Stimulated activated CD4-positive, alpha-beta T cell treated with anti-CD3 and anti-CD28 coated beads, Interleukin-1b, Interleukin-23, amount 100 ng/mL, for 4 hours (primary cell): Measurements from ENCODE around the gene CDK6.

Experiments
- DNase-seq, 2 donors: peaks; one replicate each; pipeline ENCODE4 v3.0.0-alpha.2; 2020; ENCODE audit warnings: low read depth in 2 of 2

Gene CDK6

DNA sequence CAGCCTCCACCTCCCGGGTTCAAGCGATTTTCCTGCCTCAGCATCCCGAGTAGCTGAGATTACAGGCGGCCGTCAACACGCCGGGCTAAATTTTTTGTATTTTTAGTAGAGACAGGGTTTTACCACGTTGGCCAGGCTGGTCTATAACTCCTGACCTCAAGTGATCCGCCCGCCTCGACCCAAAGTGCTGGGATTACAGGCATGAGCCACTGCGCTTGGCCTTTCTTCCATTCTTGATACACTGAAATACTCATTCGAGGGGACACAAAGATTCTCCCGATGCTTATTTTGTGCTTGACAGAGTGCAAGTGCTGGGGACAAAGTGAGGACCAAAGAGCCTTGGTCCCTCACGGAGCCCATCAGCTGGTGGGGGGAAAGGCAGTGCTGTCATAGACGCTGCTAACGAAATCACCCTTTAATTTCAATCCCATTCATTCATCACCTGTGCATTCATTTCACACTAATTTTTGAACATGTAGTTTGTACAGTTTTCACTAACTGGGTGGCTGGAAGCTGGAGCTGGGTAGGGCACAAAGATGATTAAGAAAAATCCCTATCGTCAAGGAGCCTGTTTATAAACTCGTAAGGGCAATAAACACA, 245.6 kb downstream of the CDK6 start:
- DNase-seq: no peak

DNA sequence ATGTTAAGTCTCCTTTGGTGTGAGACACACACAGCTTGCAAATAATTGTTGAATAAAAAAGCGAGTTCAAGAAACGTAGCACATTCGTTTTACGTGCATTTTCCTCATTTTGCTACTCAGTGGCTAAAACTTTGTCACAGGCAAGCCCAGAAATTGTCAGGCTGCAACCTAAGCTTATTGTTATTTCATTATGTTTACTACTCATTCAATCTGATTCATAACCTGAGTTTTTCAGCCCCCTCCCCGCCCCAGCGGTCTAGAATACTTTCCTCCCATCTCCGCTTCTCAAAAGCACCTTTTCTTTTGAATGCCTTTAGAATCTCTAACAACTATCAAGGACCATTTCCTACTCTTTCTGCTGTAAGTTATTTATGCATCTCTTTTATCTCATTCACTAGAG, 247.3 kb downstream of the CDK6 start:
- no peak for DNase-seq

DNA sequence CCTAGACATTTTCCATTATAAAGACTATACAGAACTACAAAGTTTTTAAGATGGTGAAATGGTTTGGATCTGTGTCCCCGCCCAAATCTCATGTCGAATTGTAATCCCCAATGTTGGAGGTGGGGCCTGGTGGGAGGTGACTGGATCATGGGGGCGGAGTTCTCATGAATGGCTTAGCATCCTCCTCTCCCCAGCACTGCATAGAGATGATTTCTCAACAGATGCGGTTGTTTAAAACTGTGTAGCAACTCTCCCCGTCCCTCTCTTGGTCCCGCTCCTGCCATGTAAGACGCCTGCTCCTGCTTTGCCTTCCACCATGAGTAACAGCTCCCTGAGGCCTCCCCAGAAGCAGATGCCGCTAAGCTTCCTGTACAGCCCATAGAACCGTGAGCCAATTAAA, 247.8 kb downstream of the CDK6 start:
- no peak for DNase-seq

DNA sequence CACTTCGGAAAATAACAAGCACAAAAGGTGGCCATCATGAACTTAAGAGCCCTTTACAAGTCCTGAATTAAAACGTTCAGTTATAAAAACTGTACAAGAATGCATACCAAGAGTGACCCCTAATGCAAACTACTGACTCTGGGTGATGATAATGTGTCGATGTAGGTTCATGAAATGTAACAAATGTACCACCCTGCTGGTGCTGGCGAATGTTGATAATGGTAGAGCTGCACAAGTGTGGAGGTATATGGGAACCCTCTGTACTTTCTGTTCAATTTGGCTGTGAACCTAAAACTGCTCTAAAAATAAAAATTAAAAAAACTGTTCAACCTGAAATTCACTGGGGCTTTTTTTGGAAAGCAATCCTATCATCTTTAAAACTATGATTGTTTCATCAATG, 249.5 kb downstream of the CDK6 start:
- no peak for DNase-seq

DNA sequence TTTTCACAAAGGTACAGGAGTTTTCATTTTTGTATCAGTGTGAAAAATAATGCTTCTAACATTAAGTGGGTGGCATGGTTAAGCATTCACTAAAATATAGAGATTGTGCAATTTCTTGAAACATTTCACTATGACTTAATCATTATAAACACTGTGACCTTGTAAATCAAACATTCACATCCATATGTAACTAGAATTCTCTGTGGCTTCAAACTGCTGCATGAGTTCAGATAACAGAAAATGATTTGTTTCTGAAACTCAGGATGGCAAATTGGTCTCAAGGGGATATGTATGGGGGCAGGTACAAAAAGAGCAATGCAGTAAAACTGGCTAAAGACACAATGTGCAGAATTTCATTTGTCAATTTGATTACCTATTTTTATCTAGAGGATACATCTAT, 250.0 kb downstream of the CDK6 start:
- DNase-seq: no peak

DNA sequence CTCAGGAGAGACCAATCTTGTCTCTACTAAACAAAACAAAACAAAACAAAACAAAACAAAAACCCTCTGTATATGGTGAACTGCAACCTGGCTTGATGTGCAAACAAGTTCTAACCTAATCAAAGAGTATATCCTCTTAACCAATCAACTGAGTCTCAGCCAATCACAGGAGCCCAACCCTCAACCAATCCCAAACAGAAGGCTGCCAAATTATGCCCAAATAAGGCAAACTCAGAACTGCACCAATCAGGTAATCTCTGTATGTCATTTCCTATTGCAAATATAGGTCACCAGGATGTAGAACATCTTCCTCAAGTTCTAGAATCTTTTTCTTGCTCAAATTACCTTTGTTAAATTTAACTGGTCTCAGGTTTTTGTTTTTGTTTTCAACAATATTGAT, 251.4 kb downstream of the CDK6 start:
- no peak for DNase-seq

DNA sequence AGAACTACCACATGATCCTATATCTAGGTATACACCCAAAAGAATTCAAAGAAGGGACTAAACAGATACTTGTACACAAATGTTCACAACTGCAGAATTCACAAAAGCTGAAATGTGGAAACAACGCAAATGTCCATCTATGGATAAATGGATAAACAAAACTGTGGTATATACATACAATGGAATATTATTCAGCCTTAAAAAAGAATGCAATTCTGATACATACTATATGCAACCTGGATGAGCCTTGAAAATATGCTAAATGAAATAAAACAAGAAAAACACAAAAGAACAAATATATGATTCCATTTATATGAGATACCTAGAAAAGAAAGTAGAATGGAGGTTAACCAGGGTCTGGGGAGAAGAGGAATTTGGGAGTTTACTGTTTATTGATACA, 253.4 kb downstream of the CDK6 start:
- no peak for DNase-seq

DNA sequence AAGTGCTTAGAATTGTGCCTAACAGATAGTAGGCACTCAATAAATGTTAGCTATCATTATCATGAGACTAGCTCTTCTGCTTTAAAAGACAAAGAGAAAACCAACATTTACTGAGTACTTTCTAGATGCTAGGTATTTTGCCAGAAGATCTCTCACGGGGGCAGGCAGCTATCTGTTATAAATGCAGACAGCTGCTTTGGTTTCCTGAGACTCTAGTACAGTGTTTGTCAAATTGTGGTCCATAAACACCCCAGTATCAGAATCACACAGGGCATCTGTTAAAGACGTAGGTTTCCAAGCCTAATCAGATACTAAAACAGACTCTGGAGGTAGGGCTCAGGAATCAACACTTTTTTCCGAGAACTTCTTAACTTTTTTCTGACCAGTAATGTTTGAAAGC, 260.1 kb downstream of the CDK6 start:
- no peak for DNase-seq

DNA sequence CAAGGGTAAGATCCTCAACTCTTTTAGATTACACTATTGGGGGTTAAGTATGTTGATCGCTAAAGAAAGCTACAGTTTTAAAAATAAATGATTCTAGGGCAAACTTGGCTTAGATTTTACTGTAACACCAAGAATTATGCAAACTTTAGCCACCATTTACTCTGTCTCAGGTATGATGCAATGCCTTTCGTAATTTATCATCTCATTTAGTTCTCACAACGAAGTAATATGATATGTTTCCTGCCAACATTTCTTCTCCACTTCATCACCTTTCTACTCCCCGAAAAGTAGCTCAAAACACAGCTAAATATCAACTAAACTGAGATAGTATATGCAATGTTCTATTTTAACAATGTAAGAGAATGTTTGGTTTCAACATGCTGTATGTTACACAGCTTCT, 267.2 kb downstream of the CDK6 start:
- no peak for DNase-seq

DNA sequence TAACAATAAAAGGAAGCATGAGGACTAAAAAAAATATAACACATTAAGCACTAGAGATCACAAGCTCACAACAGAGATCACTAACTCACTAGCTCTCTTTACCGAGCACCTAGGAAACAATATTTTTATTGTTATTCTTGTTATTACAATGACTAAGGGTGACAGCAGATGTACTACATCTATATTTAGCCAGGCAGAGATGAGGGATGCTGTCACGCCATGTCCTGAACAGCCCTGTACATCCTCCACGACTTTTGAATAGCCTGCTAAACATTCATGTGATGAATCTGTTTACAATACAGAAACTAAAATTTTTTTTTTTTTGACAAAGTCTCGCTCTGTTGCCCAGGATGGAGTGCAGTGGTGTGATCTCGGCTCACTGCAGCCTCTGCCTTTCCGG, 268.9 kb downstream of the CDK6 start:
- no peak for DNase-seq

DNA sequence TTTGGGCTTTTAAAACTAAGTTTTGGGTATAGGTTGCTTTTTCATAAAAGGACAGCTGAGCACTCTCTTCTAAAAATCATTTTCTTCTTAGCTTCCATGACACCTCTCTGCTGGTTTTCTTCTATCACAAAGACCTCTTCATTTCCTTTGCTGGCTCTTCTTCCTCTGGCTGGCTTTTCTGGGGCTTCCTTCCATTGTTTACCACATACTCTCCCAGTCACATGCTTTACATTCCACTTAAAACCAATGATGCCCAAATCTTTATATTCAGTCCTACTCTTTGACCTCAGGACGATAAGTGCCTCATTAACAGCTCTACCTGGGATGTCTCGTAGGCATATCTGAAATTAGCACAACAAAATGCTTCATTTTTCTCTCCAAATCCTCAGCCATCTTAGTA, 273.0 kb downstream of the CDK6 start:
- DNase-seq: no peak

DNA sequence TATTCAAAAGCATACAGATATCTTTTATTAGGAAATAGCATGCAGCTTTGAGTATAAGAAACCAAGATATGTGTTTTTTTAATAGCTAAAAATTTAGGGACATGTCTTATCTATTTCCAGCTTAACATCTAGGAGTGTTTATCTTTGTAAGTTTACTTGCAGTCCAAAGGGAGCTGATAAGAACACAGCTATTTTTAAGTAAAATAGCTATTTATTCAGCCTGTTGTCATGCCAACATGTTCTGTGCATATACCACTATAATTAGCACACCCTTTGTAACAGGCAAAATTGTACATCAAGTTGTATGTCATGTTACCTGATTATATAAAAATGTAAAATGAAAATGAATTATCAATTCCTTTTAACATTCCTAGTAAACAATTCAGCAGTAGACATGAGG, 275.8 kb downstream of the CDK6 start:
- no peak for DNase-seq

DNA sequence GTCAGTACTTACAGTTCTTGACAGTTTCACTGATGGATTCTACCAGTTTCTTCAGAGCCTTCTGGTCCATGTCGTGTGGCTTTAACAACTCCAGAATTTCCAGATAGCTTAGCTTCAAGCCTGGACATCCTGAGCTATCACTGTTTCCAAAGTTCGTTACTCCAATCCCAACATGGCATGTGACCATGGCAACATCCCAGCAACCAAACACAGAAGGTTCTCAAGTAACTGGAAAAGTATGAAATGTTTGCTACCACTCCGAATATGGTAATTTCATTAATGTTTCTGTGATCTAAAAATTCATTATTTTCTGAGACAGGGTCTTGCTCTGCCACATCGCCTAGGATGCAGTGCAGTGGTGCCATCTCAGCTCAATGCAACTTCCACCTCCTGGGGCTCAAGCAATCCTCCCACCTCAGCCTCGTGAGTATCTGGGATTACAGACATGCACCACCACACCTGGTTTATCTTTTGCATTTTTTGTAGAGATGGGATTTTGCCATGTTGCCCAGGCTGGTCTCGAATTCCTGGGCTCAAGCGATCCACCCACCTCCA, 278.5 kb downstream of the CDK6 start:
- DNase-seq: no peak

DNA sequence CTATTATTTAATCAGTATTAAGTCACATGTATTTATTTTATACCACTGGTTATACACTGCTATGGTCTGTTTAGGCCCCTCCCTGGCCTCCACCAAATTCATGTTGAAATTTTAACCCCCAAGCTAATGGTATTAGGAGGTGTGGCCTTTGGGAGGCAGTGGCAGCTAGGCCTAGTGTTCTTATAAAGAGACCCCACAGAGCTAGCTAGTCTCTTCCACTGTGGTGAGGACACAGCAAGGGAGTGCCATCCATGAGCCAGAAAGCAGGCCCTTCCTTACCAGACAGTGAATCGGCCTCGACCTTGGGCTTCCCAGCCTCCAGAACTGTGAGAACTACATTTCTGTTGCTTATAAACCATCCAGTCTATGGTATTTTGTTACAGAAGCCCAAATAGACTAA, 279.1 kb downstream of the CDK6 start:
- DNase-seq: no peak
